K562 (cell line): ENCODE results near the gene FGF2. TPM values are rescaled to one million over a fixed set of nuclear protein-coding genes. Genes with fewer than 3 reads are reported as not detected.

Experiments
- ATAC-seq: fragments of 200-7000 bp; cut with Tn5 transposase; 3 replicates; pipeline ENCODE4 v1.9.1; 2020; ENCODE audit warnings: moderate library complexity
- BruUV-seq: library from RNA; stranded (reverse); fragments of 400-500 nt; replicated peaks from 2 replicates; lab custom pipeline; 2021; lab: Mats Ljungman, UMichigan
- CTCF ChIA-PET: fragments of 300-600 bp; formaldehyde crosslinking; extraction: SDS; loops from one replicate; lab custom pipeline; 2021; ENCODE audit warnings: low intra/inter-chr PET ratio; lab: Yijun Ruan, JAX
- POLR2A ChIA-PET: fragments of 300-600, 350-650 bp; sonication (Branson Sonifier 250); formaldehyde crosslinking; extraction: SDS; loops from one replicate; lab custom pipeline; 2021; ENCODE audit warnings: antibody characterized with exemption, inconsistent platforms; lab: Yijun Ruan, JAX
- DNase-seq, 4 experiments: peaks; one replicate each; pipeline versions ENCODE4 v3.0.0 to v3.0.0-alpha.2; 2011 to 2018; ENCODE audit warnings: low spot score in 3 of 4, mixed read lengths in 3 of 4; ENCODE audit errors: extremely low read depth in 1 of 4
- FAIRE-seq: peaks from 2 replicates; lab custom pipeline; 2011; peaks lifted over from hg19 to GRCh38; lab: Jason Lieb, UNC
- H2AFZ ChIP-seq: 2 replicates; pipeline ENCODE4 v1.6.0; 2011; ENCODE audit warnings: low read depth, low read length, control low read depth, inconsistent platforms
- H3K27ac ChIP-seq: fragments of 200-600 bp; 3 replicates; pipeline ENCODE4 v1.8.0; 2011; ENCODE audit warnings: low read depth, mild to moderate bottlenecking, control low read depth, inconsistent platforms, low read length, moderate library complexity, mixed read lengths; ENCODE audit errors: extremely low read depth
- H3K27me3 ChIP-seq, 2 experiments: fragments of 300-600 bp in 1 of 2; 2 replicates in 1 of 2; 3 replicates in 1 of 2; pipeline versions ENCODE4 v1.6.0 to v1.8.0; 2011; ENCODE audit warnings: inconsistent platforms in 2 of 2, low read length in 2 of 2, mild to moderate bottlenecking in 1 of 2, mixed read lengths in 1 of 2, moderate library complexity in 1 of 2; ENCODE audit not compliant: control insufficient read depth in 2 of 2, insufficient read depth in 2 of 2
- H3K36me3 ChIP-seq: fragments of 300-600 bp; 3 replicates; pipeline ENCODE4 v1.8.0; 2011; ENCODE audit warnings: mild to moderate bottlenecking, low read length, inconsistent platforms; ENCODE audit not compliant: control insufficient read depth, insufficient read depth
- H3K4me1 ChIP-seq, 2 experiments: fragments of 200-600 bp in 1 of 2; replicated peaks in 1 of 2; 2 replicates in 1 of 2; 3 replicates in 1 of 2; pipeline versions ENCODE4 v1.5.1 to v1.8.0; 2011; ENCODE audit warnings: inconsistent platforms in 2 of 2, low read length in 2 of 2, mild to moderate bottlenecking in 1 of 2, mixed read lengths in 1 of 2, moderate library complexity in 1 of 2; ENCODE audit not compliant: control insufficient read depth in 2 of 2, insufficient read depth in 2 of 2
- H3K4me2 ChIP-seq: 2 replicates; pipeline ENCODE4 v1.6.1; 2011; ENCODE audit warnings: low read length, control low read depth, inconsistent platforms, mixed read lengths; ENCODE audit not compliant: insufficient read depth
- H3K4me3 ChIP-seq: fragments of 200-600 bp; sonication (generic), shearing (Covaris generic); 2 replicates; pipeline ENCODE4 v1.5.1; 2016; ENCODE audit warnings: control low read depth, inconsistent platforms
- H3K79me2 ChIP-seq: fragments of 200-600 bp; 3 replicates; pipeline ENCODE4 v1.8.0; 2011; ENCODE audit warnings: low read length, inconsistent platforms; ENCODE audit not compliant: control insufficient read depth, insufficient read depth
- H3K9ac ChIP-seq, 2 experiments: 2 replicates each; pipeline versions ENCODE4 v1.6.0 to v1.6.1; 2011; ENCODE audit warnings: low read depth in 2 of 2, low read length in 2 of 2, control low read depth in 1 of 2, inconsistent platforms in 1 of 2, mild to moderate bottlenecking in 1 of 2, mixed read lengths in 1 of 2; ENCODE audit not compliant: insufficient read depth in 1 of 2
- H3K9me1 ChIP-seq: one replicate; pipeline ENCODE4 v1.6.0; 2011; ENCODE audit warnings: inconsistent platforms, mild to moderate bottlenecking, low read length, moderate library complexity; ENCODE audit not compliant: control insufficient read depth, insufficient read depth
- H3K9me3 ChIP-seq: replicated peaks from 2 replicates; pipeline ENCODE4 v1.5.1; 2011; ENCODE audit warnings: low read depth, low read length, inconsistent platforms; ENCODE audit not compliant: control insufficient read depth, insufficient read depth
- H4K20me1 ChIP-seq: replicated peaks from 2 replicates; pipeline ENCODE4 v1.6.1; 2011; ENCODE audit warnings: low read length, inconsistent platforms, mixed read lengths; ENCODE audit not compliant: control insufficient read depth, insufficient read depth
- ARID3B ChIP-seq: fragments of 250-450 bp; sonication (Bioruptor Pico); IDR thresholded peaks from 2 replicates; pipeline ENCODE4 v1.4.0; 2020; ENCODE audit warnings: borderline replicate concordance
- CHD4 ChIP-seq: fragments of 200-600 bp; sonication (generic); IDR thresholded peaks from 3 replicates; pipeline ENCODE4 v1.6.1; 2012; ENCODE audit warnings: low read depth, mild to moderate bottlenecking, mixed read lengths, low read length, inconsistent platforms; ENCODE audit not compliant: insufficient read depth, insufficient replicate concordance, poor library complexity, severe bottlenecking
- FOXM1 ChIP-seq, 2 experiments: fragments of 450-650 bp in 1 of 2; sonication (generic) in 1 of 2; formaldehyde crosslinking in 1 of 2; IDR thresholded peaks; 2 replicates each; pipeline versions ENCODE4 v1.6.1 to v1.9.0; 2017 to 2022; ENCODE audit warnings: low read depth in 2 of 2, mild to moderate bottlenecking in 2 of 2, missing genetic modification reagents in 1 of 2, moderate library complexity in 1 of 2
- MCM5 ChIP-seq: fragments of 450-650 bp; IDR thresholded peaks from 2 replicates; pipeline ENCODE4 v1.6.1; 2016; ENCODE audit warnings: low read depth
- PURB ChIP-seq: sonication (generic); formaldehyde crosslinking; IDR thresholded peaks from 2 replicates; pipeline ENCODE4 v1.9.0; 2021; ENCODE audit warnings: low read depth, mild to moderate bottlenecking, missing genetic modification reagents
- RBM17 ChIP-seq: fragments of 200-400 bp; formaldehyde crosslinking; IDR thresholded peaks from 2 replicates; pipeline ENCODE4 v1.6.1; 2017; ENCODE audit warnings: low read depth, mild to moderate bottlenecking, low read length, borderline replicate concordance
- SREBF2 ChIP-seq: sonication (generic); formaldehyde crosslinking; IDR thresholded peaks from 2 replicates; pipeline ENCODE4 v1.4.0; 2020; ENCODE audit warnings: mild to moderate bottlenecking, missing genetic modification reagents
- THRA ChIP-seq: fragments of 450-650 bp; IDR thresholded peaks from 2 replicates; pipeline ENCODE4 v1.6.1; 2017; ENCODE audit warnings: mild to moderate bottlenecking, moderate library complexity
- ZBTB1 ChIP-seq: sonication (generic); formaldehyde crosslinking; IDR thresholded peaks from 2 replicates; pipeline ENCODE4 v1.8.1; 2023; ENCODE audit warnings: missing genetic modification reagents, low read depth, mild to moderate bottlenecking, borderline replicate concordance
- ZNF12 ChIP-seq: sonication (generic); formaldehyde crosslinking; IDR thresholded peaks from 2 replicates; pipeline ENCODE4 v1.4.0; 2020; ENCODE audit warnings: mild to moderate bottlenecking, missing genetic modification reagents
- ZNF23 ChIP-seq: fragments of 250-450 bp; sonication (Bioruptor Pico); IDR thresholded peaks from 2 replicates; pipeline ENCODE4 v1.4.0; 2020; ENCODE audit warnings: mild to moderate bottlenecking
- ZNF384 ChIP-seq: IDR thresholded peaks from 2 replicates; pipeline ENCODE4 v1.6.1; 2012; ENCODE audit warnings: low read depth, low read length, improper control_type of control experiment
- ZNF75A ChIP-seq: fragments of 450-650 bp; formaldehyde crosslinking; IDR thresholded peaks from 2 replicates; pipeline ENCODE4 v1.4.0; 2020; ENCODE audit warnings: mild to moderate bottlenecking
- ZNF830 ChIP-seq: fragments of 250-450 bp; sonication (Bioruptor Pico); IDR thresholded peaks from 2 replicates; pipeline ENCODE4 v1.5.0; 2021; ENCODE audit warnings: mild to moderate bottlenecking
- WGBS: fragments of 100-300 bp; shearing (Covaris generic); methylation state at CpG from one replicate; pipeline ENCODE4 v1.1.6; 2016; ENCODE audit warnings: low coverage, mixed read lengths; ENCODE audit not compliant: insufficient coverage; ENCODE audit errors: missing lambda C conversion rate; 5-methylcytosine and 5-hydroxymethylcytosine counted together
- in situ Hi-C: fragments of 300-500 bp; cut with MboI; formaldehyde crosslinking; loops from 4 replicates; pipeline ENCODE4 v1.15.0; 2018; ENCODE audit warnings: inconsistent platforms, mixed read lengths
- intact Hi-C: fragments of 100-400 bp; cut with micrococcal nuclease; formaldehyde crosslinking; loops from 2 replicates; pipeline ENCODE4 v1.14.2; 2022
- polyA plus RNA-seq, 8 experiments: library from polyadenylated mRNA; depleted of rRNA in 4 of 8; stranded (reverse) in 5 of 8; unstranded in 3 of 8; fragments of >200 nt; fragmentation: Nextera tagmentation in 2 of 8; fragmentation: Illumina TruSeq in 1 of 8; extraction: Ambion mirVana in 2 of 8; extraction: Trizol in 1 of 8; gene quantifications; 2 replicates each; pipeline versions ENCODE4 v1.2.1 to v1.2.3, GENCODE V29; 2011 to 2014; ENCODE audit warnings: inconsistent platforms in 1 of 8, missing spikeins in 1 of 8
- total RNA-seq, 7 experiments: library from RNA; depleted of rRNA in 6 of 7; stranded (reverse); fragments of >200 nt in 6 of 7; fragmentation: Illumina TruSeq in 2 of 7; extraction: Trizol in 2 of 7; gene quantifications; 2 replicates each; pipeline versions ENCODE4 v1.2.1 to v1.2.3, GENCODE V29; 2011 to 2021; ENCODE audit warnings: low replicate concordance in 1 of 7
- TF ChIP-seq, protein P1 (sequence below): fragments of 250-450 bp; sonication (Bioruptor Pico); IDR thresholded peaks from 2 replicates; pipeline ENCODE4 v1.5.0; 2021; ENCODE audit warnings: mild to moderate bottlenecking, moderate library complexity
- TF ChIP-seq, protein P2 (sequence below): fragments of 450-650 bp; formaldehyde crosslinking; IDR thresholded peaks from 2 replicates; pipeline ENCODE4 v1.4.0; 2020; ENCODE audit warnings: mild to moderate bottlenecking

FGF2 gene
- total and polyA plus RNA-seq, 9 of the 15 experiments (the other 6 are each of a cell fraction or from before 2014, with no cell fraction given) = 2.5 to 19.4 (median 9.2) TPM

DNA sequence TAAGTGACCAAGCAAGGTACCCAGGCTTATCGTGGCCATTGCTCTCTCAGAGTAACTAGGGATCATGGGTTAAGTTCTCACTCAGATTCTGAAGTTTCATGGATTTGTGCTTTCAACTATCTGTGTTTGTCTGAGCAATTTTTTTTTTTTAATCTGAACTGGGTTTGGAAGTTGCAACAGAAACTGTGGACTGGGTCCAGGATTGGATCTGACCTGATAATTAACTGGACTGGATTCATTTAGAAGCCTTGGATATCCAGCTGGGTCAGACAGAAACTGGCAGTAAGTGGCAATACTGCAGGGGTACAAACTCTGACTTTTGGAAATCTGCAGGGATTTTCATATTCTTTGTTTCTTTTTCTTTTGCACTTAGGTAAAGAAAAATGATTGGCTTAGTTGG is 38.7 kb upstream of the FGF2 start:
- H3K36me3 ChIP-seq = no peaks in the 10 kb centered on the region
- in situ Hi-C loops = no loop called here
- peaks cover 0 to 7% of the 10 kb centered on the region in 2 experiments; a peak in 2 of 5 replicates for H3K4me1 ChIP-seq
- intact Hi-C loops = no loop called here
- no peaks in the 10 kb centered on the region for H4K20me1 ChIP-seq
- no peak for TF ChIP-seq ARID3B
- TF ChIP-seq PURB (CRISPR knock-in tag) = no peak
- TF ChIP-seq ZNF23 (CRISPR knock-in tag) = no peak
- TF ChIP-seq RBM17 = no peak
- TF ChIP-seq, protein P1, sequence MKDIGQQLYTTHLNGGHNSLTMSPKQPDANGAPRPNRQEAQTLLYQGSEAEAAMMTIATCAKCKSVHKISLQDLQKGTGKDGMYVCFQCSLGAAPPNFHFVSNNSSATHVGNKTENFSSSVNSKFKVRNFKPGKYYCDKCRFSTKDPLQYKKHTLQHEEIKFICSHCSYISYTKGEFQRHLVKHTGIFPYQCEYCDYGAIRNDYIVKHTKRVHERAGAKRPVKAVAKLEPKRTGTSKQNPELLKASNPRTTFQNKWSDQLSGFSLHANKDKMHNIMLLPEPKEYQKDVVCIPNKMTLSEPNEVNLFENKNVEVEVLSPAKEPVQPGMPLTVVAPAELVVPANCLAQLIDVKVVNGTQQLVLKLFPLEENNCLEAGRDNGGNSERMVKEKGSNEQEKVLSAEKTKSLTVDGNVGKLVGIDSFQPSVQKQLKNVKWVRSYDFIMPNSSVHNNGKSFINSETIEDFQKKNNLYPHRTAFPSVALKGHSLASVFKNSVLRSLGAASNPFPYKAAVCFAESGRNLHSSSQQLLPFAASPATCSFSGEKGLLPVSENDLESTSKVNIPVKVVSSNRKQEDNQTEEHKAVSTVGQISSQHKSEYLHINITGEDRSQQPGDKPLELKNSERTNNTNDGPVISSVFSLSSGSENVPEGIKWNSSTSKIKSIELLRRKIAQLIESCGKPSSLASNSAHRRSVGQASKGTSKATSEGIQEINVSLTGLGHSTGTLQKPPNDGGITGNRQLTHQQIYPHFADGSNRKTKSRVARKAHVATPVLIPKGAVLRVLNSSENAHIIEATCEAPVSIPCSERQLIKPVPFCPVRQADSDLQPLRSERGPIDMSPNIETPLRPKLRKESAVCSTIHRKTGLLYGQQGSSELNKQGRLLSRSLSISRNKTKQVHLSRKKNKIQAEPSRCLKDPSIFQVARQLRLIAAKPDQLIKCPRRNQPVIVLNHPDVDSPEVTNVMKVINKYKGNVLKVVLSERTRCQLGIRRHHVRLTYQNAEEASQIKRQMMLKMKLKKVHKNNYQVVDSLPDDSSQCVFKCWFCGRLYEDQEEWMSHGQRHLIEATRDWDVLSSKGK (CRISPR knock-in tag) = no peak
- no peak for TF ChIP-seq ZNF830
- no peak for TF ChIP-seq CHD4
- no peak for TF ChIP-seq ZBTB1 (CRISPR knock-in tag)
- no peak for TF ChIP-seq THRA
- TF ChIP-seq SREBF2 = no peak
- no peak for TF ChIP-seq ZNF12
- no peak for TF ChIP-seq ZNF75A
- TF ChIP-seq ZNF384 = no peak
- no peak for TF ChIP-seq MCM5
- no peak for TF ChIP-seq FOXM1 (IDR thresholded peaks at IDR 0.05; ENCODE audit: low read depth)
- no peak for TF ChIP-seq FOXM1 (CRISPR knock-in tag; IDR thresholded peaks at IDR 0.05; ENCODE audit: low read depth)
- TF ChIP-seq, protein P2, sequence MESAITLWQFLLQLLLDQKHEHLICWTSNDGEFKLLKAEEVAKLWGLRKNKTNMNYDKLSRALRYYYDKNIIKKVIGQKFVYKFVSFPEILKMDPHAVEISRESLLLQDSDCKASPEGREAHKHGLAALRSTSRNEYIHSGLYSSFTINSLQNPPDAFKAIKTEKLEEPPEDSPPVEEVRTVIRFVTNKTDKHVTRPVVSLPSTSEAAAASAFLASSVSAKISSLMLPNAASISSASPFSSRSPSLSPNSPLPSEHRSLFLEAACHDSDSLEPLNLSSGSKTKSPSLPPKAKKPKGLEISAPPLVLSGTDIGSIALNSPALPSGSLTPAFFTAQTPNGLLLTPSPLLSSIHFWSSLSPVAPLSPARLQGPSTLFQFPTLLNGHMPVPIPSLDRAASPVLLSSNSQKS (CRISPR knock-in tag) = no peak
- ChIA-PET CTCF (no interaction called here), POLR2A (no interaction called here)
- no peaks in the 10 kb centered on the region for H3K27me3 ChIP-seq
- FAIRE-seq = no peak
- peak overlapping the region; percentile 38; the same call in 1 of the 2 replicates for H2AFZ ChIP-seq
- no peaks in the 10 kb centered on the region for H3K79me2 ChIP-seq
- BruUV-seq = no TSS peak
- no peak overlapping the region for H3K4me3 ChIP-seq
- DNase-seq = no peak
- no peaks in the 10 kb centered on the region for H3K9me1 ChIP-seq
- no peak overlapping the region for H3K9ac ChIP-seq
- H3K9me3 ChIP-seq = no peaks in the 10 kb centered on the region
- ATAC-seq = peak; percentile 18; the same call in 1 of the 3 replicates
- H3K4me2 ChIP-seq = no peak overlapping the region
- H3K27ac ChIP-seq = no peak overlapping the region
- 13% methylated on average over 1 of the region's 1 CpG for whole genome bisulfite sequencing
